PFSK-1 (cell line): ENCODE measurements around the gene ARMC3.

Experiments used
- FOXP2 ChIP-seq: optimal IDR thresholded peaks from 2 replicates; pipeline ENCODE3; 2011; ENCODE audit warnings: borderline replicate concordance, control low read depth, inconsistent platforms; ENCODE audit not compliant: insufficient read depth; ENCODE audit errors: extremely low read length, extremely low read depth
- POLR2AphosphoS5 ChIP-seq: IDR thresholded peaks from 2 replicates; pipeline ENCODE4 v1.6.1; 2012; ENCODE audit warnings: low read depth, mild to moderate bottlenecking, control low read depth, low read length, moderate library complexity
- REST ChIP-seq, 2 experiments: IDR thresholded peaks; 2 replicates each; pipeline versions ENCODE4 v1.6.1 to v1.8.0; 2011 to 2012; ENCODE audit warnings: low read depth in 2 of 2, low read length in 2 of 2, control low read depth in 1 of 2, inconsistent platforms in 1 of 2, mild to moderate bottlenecking in 1 of 2, moderate library complexity in 1 of 2; ENCODE audit not compliant: insufficient read depth in 1 of 2
- SIN3A ChIP-seq: IDR thresholded peaks from 2 replicates; pipeline ENCODE4 v1.6.1; 2012; ENCODE audit warnings: mild to moderate bottlenecking, low read length, moderate library complexity, borderline replicate concordance; ENCODE audit not compliant: insufficient read depth
- TAF1 ChIP-seq: IDR thresholded peaks from 2 replicates; pipeline ENCODE4 v1.6.1; 2012; ENCODE audit warnings: low read length, control low read depth, borderline replicate concordance; ENCODE audit not compliant: insufficient read depth

The ARMC3 gene

DNA sequence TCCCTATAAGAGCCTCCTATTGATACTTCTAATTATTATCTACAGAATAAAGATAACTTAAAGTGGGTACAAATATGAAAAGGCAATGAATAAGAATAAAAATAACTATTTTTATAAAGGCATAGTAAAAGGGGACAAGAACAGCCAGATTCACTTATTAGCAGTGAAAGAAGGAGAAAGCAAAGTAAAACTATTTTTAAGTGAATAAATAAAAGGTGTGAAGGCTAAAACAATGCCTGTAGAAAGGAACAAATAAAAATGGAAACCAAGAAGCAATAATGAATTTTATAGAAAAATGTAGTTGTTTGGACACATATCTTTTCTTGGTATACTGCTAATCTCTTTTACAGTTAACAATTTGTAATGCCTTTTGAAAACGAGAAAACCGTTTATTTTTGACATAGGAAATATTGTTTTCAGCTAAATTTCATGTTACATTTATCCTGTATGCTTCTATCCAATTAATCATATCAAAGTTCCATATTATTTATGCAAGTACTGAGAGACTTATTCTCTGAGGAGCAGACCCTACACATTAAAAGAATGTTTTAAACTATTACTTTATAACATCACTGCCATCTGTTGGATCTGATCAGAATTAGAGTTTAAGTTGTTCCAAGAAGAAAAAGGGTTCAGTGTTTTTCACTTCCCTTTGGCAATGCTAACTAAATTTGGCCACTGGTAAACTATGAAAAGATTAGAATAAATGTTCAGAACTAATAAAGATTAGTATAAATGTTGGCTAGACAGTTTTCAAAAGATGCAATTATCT lies 59.1 kb downstream of the ARMC3 start:
- TF ChIP-seq SIN3A (no peak), FOXP2 (no peak), TAF1 (no peak), REST (IDR thresholded peaks at IDR 0.05; ENCODE audit: insufficient read depth in 1 of 2, low read depth in 2 of 2, low read length in 2 of 2) (no peak), POLR2AphosphoS5 (no peak)

- TF ChIP-seq REST (IDR thresholded peaks at IDR 0.05; ENCODE audit: insufficient read depth in 1 of 2, low read depth in 2 of 2, low read length in 2 of 2), result no peak
Measured at GRCh38 chr10:22988581-22989360, 60.9 kb downstream of the ARMC3 start.

- TF ChIP-seq TAF1 (no peak), SIN3A (no peak), FOXP2 (no peak), POLR2AphosphoS5 (no peak), REST (IDR thresholded peaks at IDR 0.05; ENCODE audit: insufficient read depth in 1 of 2, low read depth in 2 of 2, low read length in 2 of 2) (no peak)
Measured at GRCh38 chr10:22990443-22990842, 62.6 kb downstream of the ARMC3 start.

DNA sequence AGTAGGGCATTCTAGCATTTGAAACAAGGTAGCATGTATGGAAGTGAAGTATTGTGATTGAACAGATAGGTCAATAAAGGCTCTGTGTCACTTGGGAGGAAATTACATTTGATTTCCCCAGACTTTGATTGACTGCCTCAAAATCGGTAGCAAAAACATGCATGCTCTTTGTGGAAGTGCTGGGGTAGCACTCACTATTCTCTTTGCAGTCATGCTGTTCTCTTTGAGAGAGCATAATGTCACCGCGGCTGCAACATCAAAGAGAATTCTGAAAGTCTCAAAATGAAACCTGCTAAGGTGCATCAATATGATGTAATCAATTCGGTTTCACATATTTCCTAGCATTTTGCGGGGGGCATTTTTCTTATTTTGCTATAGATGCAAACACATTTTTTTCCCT lies 64.2 kb downstream of the ARMC3 start:
- TF ChIP-seq SIN3A (no peak), TAF1 (no peak), POLR2AphosphoS5 (no peak), FOXP2 (no peak), REST (IDR thresholded peaks at IDR 0.05; ENCODE audit: insufficient read depth in 1 of 2, low read depth in 2 of 2, low read length in 2 of 2) (no peak)
